HEK293 (cell line): ENCODE results near the gene RAB3B.

Experiments used
- CTCF ChIA-PET: fragments of 350-600 bp; formaldehyde crosslinking; extraction: SDS; loops from one replicate; lab custom pipeline; 2021; ENCODE audit warnings: antibody characterized with exemption; lab: Yijun Ruan, JAX
- POLR2A ChIA-PET: fragments of 300-600 bp; formaldehyde crosslinking; extraction: SDS; loops from one replicate; lab custom pipeline; 2020; ENCODE audit warnings: antibody characterized with exemption, inconsistent platforms; lab: Yijun Ruan, JAX
- H3K27ac ChIP-seq: fragments of 200-500 bp; sonication (Bioruptor generic); 2 replicates; pipeline ENCODE4 v1.5.1; 2014; ENCODE audit warnings: low read depth, low read length, control low read depth, inconsistent platforms; ENCODE audit errors: extremely low read depth
- H3K36me3 ChIP-seq, 2 experiments: fragments of 200-500 bp in 1 of 2; sonication (Bioruptor generic) in 1 of 2; 1 replicate in 1 of 2; 2 replicates in 1 of 2; pipeline ENCODE4 v1.5.1; 2014 to 2017; ENCODE audit warnings: inconsistent platforms in 2 of 2, low read length in 2 of 2; ENCODE audit not compliant: control insufficient read depth in 2 of 2, insufficient read depth in 1 of 2
- H3K4me1 ChIP-seq: fragments of 200-500 bp; sonication (Bioruptor generic); 2 replicates; pipeline ENCODE4 v1.5.1; 2014; ENCODE audit warnings: mild to moderate bottlenecking, low read length, inconsistent platforms; ENCODE audit not compliant: control insufficient read depth, insufficient read depth
- H3K4me3 ChIP-seq: 2 replicates; pipeline ENCODE4 v1.5.1; 2011; ENCODE audit warnings: low read depth, mild to moderate bottlenecking, control low read depth, low read length, moderate library complexity
- H3K9me3 ChIP-seq: fragments of 200-500 bp; sonication (Bioruptor generic); 2 replicates; pipeline ENCODE4 v1.5.1; 2014; ENCODE audit warnings: low read depth, low read length, inconsistent platforms; ENCODE audit not compliant: control insufficient read depth, insufficient read depth
- BCL6B ChIP-seq: fragments of 450-650 bp; formaldehyde crosslinking; IDR thresholded peaks from 2 replicates; pipeline ENCODE4 v1.5.1; 2017; ENCODE audit warnings: missing biosample characterization, missing genetic modification characterization
- INSM2 ChIP-seq: fragments of 450-650 bp; formaldehyde crosslinking; IDR thresholded peaks from 2 replicates; pipeline ENCODE4 v1.5.1; 2016; ENCODE audit warnings: missing biosample characterization, missing genetic modification characterization
- PRDM2 ChIP-seq: fragments of 450-650 bp; formaldehyde crosslinking; IDR thresholded peaks from 2 replicates; pipeline ENCODE4 v1.5.1; 2016; ENCODE audit warnings: missing biosample characterization, missing genetic modification characterization, borderline replicate concordance
- SETDB1 ChIP-seq: IDR thresholded peaks from one replicate; pipeline ENCODE4 v1.6.1; 2017; ENCODE audit warnings: mild to moderate bottlenecking, low read length, moderate library complexity, mixed read lengths; ENCODE audit not compliant: insufficient read length
- ZNF138 ChIP-seq: fragments of 450-650 bp; formaldehyde crosslinking; IDR thresholded peaks from 2 replicates; pipeline ENCODE4 v1.5.1; 2016; ENCODE audit warnings: missing biosample characterization, missing genetic modification characterization, borderline replicate concordance
- ZNF404 ChIP-seq: fragments of 450-650 bp; formaldehyde crosslinking; IDR thresholded peaks from 2 replicates; pipeline ENCODE4 v1.5.1; 2017; ENCODE audit warnings: missing biosample characterization, missing genetic modification characterization
- ZNF416 ChIP-seq: fragments of 450-650 bp; formaldehyde crosslinking; IDR thresholded peaks from 2 replicates; pipeline ENCODE4 v1.5.1; 2016; ENCODE audit warnings: missing biosample characterization, missing genetic modification characterization
- ZNF558 ChIP-seq: fragments of 450-650 bp; formaldehyde crosslinking; IDR thresholded peaks from 2 replicates; pipeline ENCODE4 v1.5.1; 2016; ENCODE audit warnings: missing biosample characterization, missing genetic modification characterization
- ZNF585B ChIP-seq: fragments of 450-650 bp; formaldehyde crosslinking; IDR thresholded peaks from 2 replicates; pipeline ENCODE4 v1.5.1; 2016; ENCODE audit warnings: missing biosample characterization, missing genetic modification characterization
- ZNF623 ChIP-seq: fragments of 450-650 bp; formaldehyde crosslinking; IDR thresholded peaks from 2 replicates; pipeline ENCODE4 v1.5.1; 2016; ENCODE audit warnings: missing biosample characterization, missing genetic modification characterization
- ZNF664 ChIP-seq: fragments of 450-650 bp; formaldehyde crosslinking; IDR thresholded peaks from 2 replicates; pipeline ENCODE4 v1.5.1; 2016; ENCODE audit warnings: missing biosample characterization, missing genetic modification characterization
- TF ChIP-seq, protein P1 (sequence below): fragments of 450-650 bp; formaldehyde crosslinking; IDR thresholded peaks from 2 replicates; pipeline ENCODE4 v1.5.1; 2017; ENCODE audit warnings: missing biosample characterization, missing genetic modification characterization

Gene RAB3B

GRCh38 chr1:51949014-51949702 is 41.3 kb downstream of the RAB3B start:
- no peaks in the 10 kb centered on the region for H3K4me1 ChIP-seq
- ChIA-PET POLR2A (interaction anchor here (0.8 kb wide), 1 partner anchor 106 kb away, joined by 3 read pairs; the partner anchor contains the start of gene TXNDC12), CTCF (no interaction called here)
- no peak overlapping the region for H3K27ac ChIP-seq
- no peaks in the 10 kb centered on the region for H3K9me3 ChIP-seq
- H3K36me3 ChIP-seq: peaks cover 0 to 7% of the 10 kb centered on the region in 2 experiments; a peak in 1 of 3 replicates
- no peak for TF ChIP-seq SETDB1
- no peak for TF ChIP-seq ZNF138
- TF ChIP-seq ZNF623 (tag by site-specific recombination): peak; percentile 79
- TF ChIP-seq ZNF416 (tag by site-specific recombination): no peak
- H3K4me3 ChIP-seq: no peak overlapping the region

GRCh38 chr1:51948491-51948915 is 42.0 kb downstream of the RAB3B start:
- CTCF ChIA-PET: no interaction called here
- no peak overlapping the region for H3K27ac ChIP-seq
- no peak overlapping the region for H3K4me3 ChIP-seq
- peaks cover 0 to 7% of the 10 kb centered on the region in 2 experiments; a peak in 1 of 3 replicates for H3K36me3 ChIP-seq
- H3K4me1 ChIP-seq: no peaks in the 10 kb centered on the region
- H3K9me3 ChIP-seq: no peaks in the 10 kb centered on the region
- POLR2A ChIA-PET: no interaction called here
- no peak for TF ChIP-seq ZNF585B (tag by site-specific recombination)
- no peak for TF ChIP-seq ZNF664
- no peak for TF ChIP-seq BCL6B (tag by site-specific recombination)
- TF ChIP-seq PRDM2 (tag by site-specific recombination): no peak
- no peak for TF ChIP-seq INSM2 (tag by site-specific recombination)
- TF ChIP-seq, protein P1, sequence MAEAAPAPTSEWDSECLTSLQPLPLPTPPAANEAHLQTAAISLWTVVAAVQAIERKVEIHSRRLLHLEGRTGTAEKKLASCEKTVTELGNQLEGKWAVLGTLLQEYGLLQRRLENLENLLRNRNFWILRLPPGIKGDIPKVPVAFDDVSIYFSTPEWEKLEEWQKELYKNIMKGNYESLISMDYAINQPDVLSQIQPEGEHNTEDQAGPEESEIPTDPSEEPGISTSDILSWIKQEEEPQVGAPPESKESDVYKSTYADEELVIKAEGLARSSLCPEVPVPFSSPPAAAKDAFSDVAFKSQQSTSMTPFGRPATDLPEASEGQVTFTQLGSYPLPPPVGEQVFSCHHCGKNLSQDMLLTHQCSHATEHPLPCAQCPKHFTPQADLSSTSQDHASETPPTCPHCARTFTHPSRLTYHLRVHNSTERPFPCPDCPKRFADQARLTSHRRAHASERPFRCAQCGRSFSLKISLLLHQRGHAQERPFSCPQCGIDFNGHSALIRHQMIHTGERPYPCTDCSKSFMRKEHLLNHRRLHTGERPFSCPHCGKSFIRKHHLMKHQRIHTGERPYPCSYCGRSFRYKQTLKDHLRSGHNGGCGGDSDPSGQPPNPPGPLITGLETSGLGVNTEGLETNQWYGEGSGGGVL (tag by site-specific recombination): no peak
- TF ChIP-seq ZNF404 (tag by site-specific recombination): no peak
- no peak for TF ChIP-seq ZNF558 (tag by site-specific recombination)
